GM21423 (cell line): ENCODE data around the gene EPHA3.

ENCODE experiments used
- ATAC-seq: cut with Tn5 transposase; IDR thresholded peaks from one replicate; pipeline ENCODE4 v1.9.1; 2021; ENCODE audit warnings: mild to moderate bottlenecking, moderate library complexity; ENCODE audit not compliant: unreplicated experiment

EPHA3 gene

DNA sequence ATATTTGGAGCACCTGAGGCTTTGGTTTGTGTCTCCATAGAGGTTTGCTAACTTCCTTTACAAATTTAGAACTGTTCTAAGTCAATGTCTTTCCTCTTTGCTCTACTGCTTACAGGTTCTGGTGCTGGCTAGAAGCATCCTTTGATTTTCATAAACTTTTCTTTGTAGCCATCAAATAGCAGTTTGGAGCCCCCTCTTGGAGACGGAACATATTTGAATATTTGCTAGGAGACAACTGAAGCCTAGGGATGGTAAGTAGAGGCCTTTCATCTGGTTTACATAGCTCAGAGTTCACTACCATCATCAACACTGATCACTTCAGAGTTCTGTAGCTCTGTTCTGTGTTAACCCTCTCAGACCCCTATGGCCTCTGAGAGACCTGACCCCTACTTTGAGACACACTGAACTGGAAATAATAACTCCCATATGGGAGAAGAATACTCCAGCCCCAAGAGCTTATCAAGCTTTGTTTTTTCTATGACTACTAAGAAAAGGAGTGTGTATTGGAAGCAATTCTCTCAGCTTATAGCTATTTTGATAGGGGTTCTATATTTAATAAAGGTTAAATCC is 420.4 kb downstream of the EPHA3 start:
- ATAC-seq, result no peak
